OCI-LY1 (cell line): ENCODE measurements around the gene PPIG.

ENCODE experiments used
- H2AFZ ChIP-seq: fragments of 200-600 bp; sonication (generic), shearing (Covaris generic); 2 replicates; pipeline ENCODE4 v1.6.0; 2014; ENCODE audit warnings: antibody characterized with exemption, mild to moderate bottlenecking, low read length
- H3F3A ChIP-seq: fragments of 200-600 bp; sonication (generic), shearing (Covaris generic); 2 replicates; pipeline ENCODE4 v1.6.0; 2014; ENCODE audit warnings: mild to moderate bottlenecking, antibody characterized with exemption, low read length, moderate library complexity; ENCODE audit not compliant: insufficient read depth
- H3K27ac ChIP-seq: fragments of 200-600 bp; sonication (generic); 2 replicates; pipeline ENCODE4 v1.5.1; 2014; ENCODE audit warnings: low read length, mixed run types, mild to moderate bottlenecking, low read depth; ENCODE audit not compliant: poor library complexity, severe bottlenecking
- H3K27me3 ChIP-seq: fragments of 200-600 bp; sonication (generic); 2 replicates; pipeline ENCODE4 v1.6.0; 2014; ENCODE audit warnings: antibody characterized with exemption, mild to moderate bottlenecking, low read length, moderate library complexity; ENCODE audit not compliant: insufficient read depth
- H3K36me3 ChIP-seq: fragments of 200-600 bp; sonication (generic); 2 replicates; pipeline ENCODE4 v1.6.1; 2014; ENCODE audit warnings: mild to moderate bottlenecking, antibody characterized with exemption, low read length, moderate library complexity, mixed read lengths; ENCODE audit not compliant: insufficient read depth
- H3K4me1 ChIP-seq: fragments of 200-600 bp; sonication (generic); 2 replicates; pipeline ENCODE4 v1.5.1; 2014; ENCODE audit warnings: mild to moderate bottlenecking, low read length, moderate library complexity; ENCODE audit not compliant: insufficient read depth, severe bottlenecking
- H3K4me2 ChIP-seq: fragments of 200-600 bp; sonication (generic), shearing (Covaris generic); 2 replicates; pipeline ENCODE4 v1.6.1; 2014; ENCODE audit warnings: low read length
- H3K4me3 ChIP-seq: fragments of 200-600 bp; sonication (generic); 2 replicates; pipeline ENCODE4 v1.5.1; 2014; ENCODE audit warnings: low read length, low read depth, mild to moderate bottlenecking, mixed read lengths; ENCODE audit not compliant: poor library complexity, severe bottlenecking
- H3K79me2 ChIP-seq: fragments of 200-600 bp; shearing (Covaris generic); 2 replicates; pipeline ENCODE4 v1.6.1; 2016; ENCODE audit warnings: mixed run types, low read length, mixed read lengths; ENCODE audit not compliant: insufficient read depth
- H3K9ac ChIP-seq: fragments of 200-600 bp; sonication (generic), shearing (Covaris generic); 2 replicates; pipeline ENCODE4 v1.6.1; 2014; ENCODE audit warnings: mild to moderate bottlenecking, low read length, mixed read lengths
- H3K9me2 ChIP-seq: fragments of 200-600 bp; sonication (generic), shearing (Covaris generic); 2 replicates; pipeline ENCODE4 v1.6.1; 2014; ENCODE audit warnings: low read depth, mild to moderate bottlenecking, low read length, mixed read lengths
- H3K9me3 ChIP-seq: fragments of 200-600 bp; shearing (Covaris generic); 2 replicates; pipeline ENCODE4 v1.6.1; 2014; ENCODE audit warnings: low read length, mixed read lengths
- H4K20me1 ChIP-seq: fragments of 200-600 bp; sonication (generic), shearing (Covaris generic); 2 replicates; pipeline ENCODE4 v1.6.0; 2016; ENCODE audit warnings: mild to moderate bottlenecking, low read length; ENCODE audit not compliant: insufficient read depth
- EZH2 ChIP-seq: fragments of 200-600 bp; sonication (generic), shearing (Covaris generic); IDR thresholded peaks from 2 replicates; pipeline ENCODE4 v1.8.0; 2017; ENCODE audit warnings: borderline replicate concordance, mixed run types, mild to moderate bottlenecking, antibody characterized with exemption, low read length, moderate library complexity, mixed read lengths
- TF ChIP-seq, protein P1 (sequence below): fragments of 200-600 bp; sonication (generic), shearing (Covaris generic); IDR thresholded peaks from 2 replicates; pipeline ENCODE4 v1.5.1; 2017; ENCODE audit warnings: mild to moderate bottlenecking, antibody characterized with exemption, low read length, moderate library complexity, mixed read lengths

Gene PPIG

DNA sequence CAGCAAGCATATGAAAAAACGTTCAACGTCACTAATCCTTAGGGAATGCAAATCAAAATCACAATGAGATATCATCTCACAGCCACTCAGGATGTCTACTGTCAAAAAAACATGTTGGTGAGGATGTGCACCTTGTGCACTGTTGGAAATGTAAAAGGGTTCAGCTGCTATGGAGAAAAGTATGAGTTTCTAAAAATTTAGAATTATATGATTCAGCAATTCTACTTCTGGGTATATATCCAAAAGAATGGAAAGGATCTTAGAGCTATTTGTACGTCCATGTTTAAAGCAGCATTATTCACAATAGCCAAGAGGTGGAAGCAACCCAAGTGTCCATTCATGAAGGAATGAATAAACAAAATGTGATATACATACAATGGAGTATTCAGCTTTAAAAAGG, 60.0 kb downstream of the PPIG start:
- no peaks in the 10 kb centered on the region for H3K9me2 ChIP-seq
- H3K4me2 ChIP-seq = no peak overlapping the region
- no peaks in the 10 kb centered on the region for H3K4me1 ChIP-seq
- H3K36me3 ChIP-seq = peaks cover 10% of the 10 kb centered on the region; the same call in 1 of the 2 replicates
- no peaks in the 10 kb centered on the region for H3K79me2 ChIP-seq
- H3K4me3 ChIP-seq = no peak overlapping the region
- no peaks in the 10 kb centered on the region for H3F3A ChIP-seq
- TF ChIP-seq, protein P1, sequence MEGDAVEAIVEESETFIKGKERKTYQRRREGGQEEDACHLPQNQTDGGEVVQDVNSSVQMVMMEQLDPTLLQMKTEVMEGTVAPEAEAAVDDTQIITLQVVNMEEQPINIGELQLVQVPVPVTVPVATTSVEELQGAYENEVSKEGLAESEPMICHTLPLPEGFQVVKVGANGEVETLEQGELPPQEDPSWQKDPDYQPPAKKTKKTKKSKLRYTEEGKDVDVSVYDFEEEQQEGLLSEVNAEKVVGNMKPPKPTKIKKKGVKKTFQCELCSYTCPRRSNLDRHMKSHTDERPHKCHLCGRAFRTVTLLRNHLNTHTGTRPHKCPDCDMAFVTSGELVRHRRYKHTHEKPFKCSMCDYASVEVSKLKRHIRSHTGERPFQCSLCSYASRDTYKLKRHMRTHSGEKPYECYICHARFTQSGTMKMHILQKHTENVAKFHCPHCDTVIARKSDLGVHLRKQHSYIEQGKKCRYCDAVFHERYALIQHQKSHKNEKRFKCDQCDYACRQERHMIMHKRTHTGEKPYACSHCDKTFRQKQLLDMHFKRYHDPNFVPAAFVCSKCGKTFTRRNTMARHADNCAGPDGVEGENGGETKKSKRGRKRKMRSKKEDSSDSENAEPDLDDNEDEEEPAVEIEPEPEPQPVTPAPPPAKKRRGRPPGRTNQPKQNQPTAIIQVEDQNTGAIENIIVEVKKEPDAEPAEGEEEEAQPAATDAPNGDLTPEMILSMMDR = no peak
- no peak for TF ChIP-seq EZH2
- H3K27me3 ChIP-seq = no peaks in the 10 kb centered on the region
- no peaks in the 10 kb centered on the region for H3K9me3 ChIP-seq
- no peaks in the 10 kb centered on the region for H4K20me1 ChIP-seq
- no peak overlapping the region for H3K9ac ChIP-seq
- no peak overlapping the region for H2AFZ ChIP-seq
- H3K27ac ChIP-seq = no peak overlapping the region

DNA sequence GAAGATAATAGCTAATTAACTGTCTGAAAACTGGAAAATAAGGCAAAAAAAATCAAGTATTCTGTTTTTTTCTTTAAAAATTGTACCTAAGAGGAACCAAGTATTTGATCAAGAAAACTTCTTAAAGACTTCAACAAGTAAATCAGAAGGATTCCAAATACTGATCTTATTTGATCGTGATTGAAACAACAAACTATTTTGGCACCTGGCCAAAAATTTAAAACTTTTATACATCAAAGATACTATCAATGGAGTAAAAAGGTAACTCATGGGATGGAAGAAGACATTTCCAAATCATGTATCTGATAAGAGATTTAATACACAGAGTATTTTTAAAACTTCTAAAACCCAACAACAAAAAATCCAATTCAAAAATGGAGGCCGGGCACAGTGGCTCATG, 63.3 kb downstream of the PPIG start:
- Histone ChIP-seq H3K27ac (no peak overlapping the region), H3K4me2 (no peak overlapping the region), H3K27me3 (no peaks in the 10 kb centered on the region), H3K36me3 (no peaks in the 10 kb centered on the region), H4K20me1 (no peaks in the 10 kb centered on the region), H2AFZ (no peak overlapping the region), H3K9ac (no peak overlapping the region), H3F3A (no peaks in the 10 kb centered on the region), H3K9me2 (no peaks in the 10 kb centered on the region), H3K9me3 (no peaks in the 10 kb centered on the region), H3K4me1 (no peaks in the 10 kb centered on the region), H3K79me2 (no peaks in the 10 kb centered on the region), H3K4me3 (no peak overlapping the region)
- TF ChIP-seq EZH2 = no peak

DNA sequence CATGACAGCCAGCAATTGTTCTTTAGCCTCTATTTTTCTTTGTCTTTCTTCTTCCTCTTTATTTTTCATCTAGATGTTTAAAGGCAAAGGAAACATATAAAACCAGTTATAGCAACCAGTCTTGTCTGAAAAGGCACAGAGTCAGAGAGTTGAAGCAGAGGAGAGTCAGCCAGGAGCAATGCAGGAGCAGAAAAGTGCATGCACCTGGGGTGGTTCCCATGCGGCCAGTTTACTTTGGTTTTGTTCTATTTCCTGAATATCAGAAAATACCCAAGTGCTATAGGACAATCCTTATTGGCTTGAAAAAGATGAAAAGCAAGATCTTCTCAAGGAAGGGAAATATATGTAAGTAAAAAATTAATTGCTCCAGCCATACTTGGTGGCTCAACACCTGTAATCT, 65.1 kb downstream of the PPIG start:
- H3K9me2 ChIP-seq = no peaks in the 10 kb centered on the region
- H3K27ac ChIP-seq = no peak overlapping the region
- H3K9me3 ChIP-seq = no peaks in the 10 kb centered on the region
- no peaks in the 10 kb centered on the region for H4K20me1 ChIP-seq
- H3K27me3 ChIP-seq = no peaks in the 10 kb centered on the region
- no peak overlapping the region for H3K9ac ChIP-seq
- TF ChIP-seq EZH2 = no peak
- H3K36me3 ChIP-seq = no peaks in the 10 kb centered on the region
- H3K4me2 ChIP-seq = no peak overlapping the region
- H3K4me1 ChIP-seq = no peaks in the 10 kb centered on the region
- no peak overlapping the region for H3K4me3 ChIP-seq
- H3F3A ChIP-seq = no peaks in the 10 kb centered on the region
- H2AFZ ChIP-seq = no peak overlapping the region
- H3K79me2 ChIP-seq = no peaks in the 10 kb centered on the region

DNA sequence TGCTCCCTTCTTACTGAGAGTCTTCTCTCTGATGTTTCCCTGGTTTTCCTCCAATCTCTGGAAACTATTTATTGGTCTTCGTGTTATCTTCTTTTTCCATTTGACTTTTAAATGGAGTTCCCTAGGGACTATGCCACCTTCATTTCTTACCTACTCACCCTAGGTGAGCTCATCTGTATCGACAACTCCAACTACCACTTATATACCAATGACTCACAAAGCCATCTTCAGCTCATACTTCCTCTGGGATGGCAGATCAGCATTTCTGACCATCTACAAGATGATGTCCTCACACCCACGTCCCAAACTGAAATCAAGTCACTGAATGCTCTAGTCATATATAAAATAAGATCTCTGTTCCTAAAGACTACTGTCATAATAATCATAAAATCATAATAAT, 69.5 kb downstream of the PPIG start:
- Histone ChIP-seq H4K20me1 (no peaks in the 10 kb centered on the region), H3K27me3 (no peaks in the 10 kb centered on the region), H3K79me2 (no peaks in the 10 kb centered on the region), H3K4me1 (no peaks in the 10 kb centered on the region), H3K9ac (no peak overlapping the region), H3K9me3 (no peaks in the 10 kb centered on the region), H3K4me3 (no peak overlapping the region), H3F3A (no peaks in the 10 kb centered on the region), H2AFZ (no peak overlapping the region), H3K36me3 (no peaks in the 10 kb centered on the region), H3K4me2 (no peak overlapping the region), H3K9me2 (no peaks in the 10 kb centered on the region), H3K27ac (no peak overlapping the region)
- TF ChIP-seq, protein P1 = no peak
- no peak for TF ChIP-seq EZH2
